Ureter (tissue), 1 donor: ENCODE data around the gene BCAM. TPM values are rescaled to one million over a fixed set of nuclear protein-coding genes. Genes with fewer than 3 reads are reported as not detected.

Experiments
- DNase-seq: peaks from one replicate; pipeline ENCODE4 v3.0.0-alpha.2; 2020; ENCODE audit warnings: low spot score
- total RNA-seq: library from RNA; stranded (reverse); gene quantifications from one replicate; pipeline ENCODE4 v1.2.4, GENCODE V29; 2023
- donor health status: DM: yes; HTN: yes; CAD: no.

Gene BCAM
- total RNA-seq, 1 donor from 2014 or later: 136 TPM

DNA sequence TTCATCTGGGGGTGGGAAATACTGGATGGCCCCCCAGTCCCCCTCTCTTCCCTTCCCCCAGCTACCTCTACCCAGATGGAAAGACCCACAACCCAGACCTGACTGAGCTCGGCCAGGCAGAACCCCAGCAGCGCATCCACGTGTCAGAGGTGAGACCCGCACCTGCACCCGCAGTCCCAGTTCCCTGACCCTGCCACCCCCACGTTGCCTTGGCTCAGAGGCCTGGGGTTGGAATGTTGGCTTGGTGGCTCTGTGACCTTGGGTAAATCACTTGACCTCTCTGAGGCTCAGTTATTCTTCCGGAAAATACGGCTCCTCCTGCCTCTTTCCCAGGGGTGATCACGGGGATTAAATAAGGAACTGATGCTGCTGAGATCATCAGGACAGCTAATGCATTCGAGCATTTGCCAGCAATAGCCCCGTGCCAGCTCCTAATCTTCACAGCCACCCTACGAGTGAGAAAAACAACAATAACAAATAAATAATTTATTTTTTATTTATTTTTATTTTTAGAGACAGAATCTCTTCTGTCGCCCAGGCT is 18.9 kb upstream of the BCAM start:
- no peak for DNase-seq

DNA sequence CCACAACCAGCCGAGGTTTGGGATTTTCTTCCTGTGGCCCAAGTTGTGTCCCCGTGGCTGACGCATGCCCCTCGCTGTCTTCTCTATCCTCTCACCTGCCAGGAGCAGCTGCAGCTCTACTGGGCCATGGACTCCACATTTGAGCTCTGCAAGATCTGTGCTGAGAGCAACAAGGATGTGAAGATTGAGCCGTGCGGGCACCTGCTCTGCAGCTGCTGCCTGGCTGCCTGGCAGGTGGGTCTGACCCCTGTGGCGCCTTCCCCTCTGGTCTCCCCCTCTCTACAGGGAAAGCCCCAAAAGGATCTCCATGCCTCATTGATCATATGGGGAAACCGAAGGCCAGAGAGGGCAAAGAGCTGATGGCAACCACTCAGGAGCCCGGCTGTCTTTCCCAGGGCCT is 16.6 kb upstream of the BCAM start:
- no peak for DNase-seq

- DNase-seq: no peak
Observed at GRCh38 chr19:44794610-44795009, 14.3 kb upstream of the BCAM start.

DNA sequence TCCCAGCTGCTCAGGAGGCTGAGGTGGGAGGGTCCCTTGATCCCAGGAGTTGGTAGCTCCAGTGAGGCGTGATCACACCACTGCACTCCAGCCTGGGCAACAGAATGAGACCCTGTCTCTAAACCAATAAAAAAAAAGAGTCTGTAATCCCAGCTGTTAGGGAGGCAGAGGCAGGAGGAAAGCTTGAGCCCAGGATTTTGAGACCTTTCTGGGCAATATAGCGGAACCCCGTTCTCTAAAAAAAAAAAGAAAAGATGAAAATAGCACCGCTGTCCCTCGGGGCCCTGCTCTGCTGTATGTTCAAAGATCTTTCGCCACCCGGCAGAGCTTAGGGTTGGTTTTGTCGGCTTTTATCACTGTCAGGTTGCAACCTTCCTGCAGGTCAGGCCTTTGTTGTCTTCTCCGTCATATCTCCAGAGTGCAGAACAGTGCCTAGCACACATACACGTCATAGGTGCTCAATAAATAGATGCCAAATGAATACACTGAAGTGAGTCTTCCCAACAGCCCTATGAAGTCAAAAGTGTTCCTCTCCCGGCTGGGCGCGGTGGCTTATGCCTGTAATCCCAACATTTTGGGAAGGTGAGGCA is 13.4 kb upstream of the BCAM start:
- no peak for DNase-seq

DNA sequence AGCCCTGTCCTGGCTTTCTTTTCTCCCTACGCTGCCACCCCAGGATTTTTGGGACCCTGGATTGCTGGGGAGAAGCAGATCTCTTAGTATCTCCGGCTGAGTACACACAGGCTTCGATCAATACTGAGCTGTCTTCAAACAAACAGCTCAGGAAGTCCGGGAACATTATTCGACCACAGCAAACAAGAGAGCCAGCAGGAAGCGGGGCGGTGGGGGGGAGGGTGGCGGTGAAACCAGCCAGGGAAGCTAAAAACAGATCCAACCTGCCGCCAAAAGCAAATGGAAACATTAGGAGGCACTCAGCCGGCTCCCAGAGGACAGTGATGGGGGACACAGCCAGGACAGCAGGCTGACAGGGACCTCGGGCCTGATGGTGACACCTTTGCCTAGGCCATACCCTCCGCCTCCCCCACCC is 12.2 kb upstream of the BCAM start:
- no peak for DNase-seq

DNA sequence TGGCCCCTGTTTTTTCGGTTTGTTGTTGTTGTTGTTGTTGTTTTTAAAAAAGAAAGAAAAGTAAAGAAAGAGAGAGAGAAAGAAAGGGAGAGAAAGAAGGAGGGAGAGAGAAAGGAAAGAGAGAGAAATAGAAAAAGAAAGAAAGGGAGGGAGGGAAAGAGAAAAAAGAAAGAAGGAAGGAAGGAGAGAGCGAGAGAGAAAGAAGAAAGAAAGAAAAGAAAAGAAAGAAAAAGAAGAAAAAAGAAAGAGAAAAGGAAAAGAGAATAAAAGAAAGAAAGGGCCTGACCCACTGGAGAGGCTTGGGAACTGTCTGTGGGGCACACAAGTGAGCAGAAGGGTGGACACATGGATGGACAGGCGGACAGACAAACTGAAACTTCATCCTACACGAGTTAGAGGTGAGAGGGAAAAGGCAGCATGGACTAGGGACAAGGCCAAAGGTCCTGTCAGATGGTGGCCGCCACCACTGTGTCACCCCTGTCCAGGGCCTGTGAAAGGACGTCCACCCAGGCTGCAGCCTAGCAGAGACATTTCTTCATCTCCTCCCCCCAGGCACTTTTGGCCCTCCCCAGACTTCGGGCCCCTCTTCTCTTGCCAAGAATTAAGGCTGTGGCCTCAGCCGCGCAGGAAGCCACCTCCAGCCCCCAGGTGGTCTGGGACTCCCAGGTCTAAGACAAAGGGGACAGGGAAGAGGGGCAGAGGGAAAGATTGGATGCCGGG is 9.1 kb upstream of the BCAM start:
- DNase-seq: no peak

DNA sequence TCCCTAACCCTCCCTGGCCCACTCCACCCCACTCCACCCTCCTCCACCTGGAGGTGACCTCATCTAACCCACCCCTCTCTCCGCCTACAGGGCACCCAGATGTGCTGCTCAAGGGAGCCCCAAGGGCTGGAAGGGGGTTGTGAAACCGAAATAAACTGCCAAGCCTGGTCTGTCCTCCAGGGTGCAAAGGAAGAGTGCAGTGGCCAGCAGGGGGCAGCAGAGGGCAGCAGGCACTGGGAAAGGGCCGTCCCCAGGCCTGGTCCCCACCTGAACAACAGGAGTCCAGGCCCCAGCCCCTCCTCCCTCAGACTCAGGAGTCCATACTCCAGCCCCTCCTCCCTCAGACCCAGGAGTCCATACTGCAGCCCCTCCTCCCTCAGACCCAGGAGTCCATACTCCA is 8.4 kb upstream of the BCAM start:
- DNase-seq: peak; percentile 86

DNA sequence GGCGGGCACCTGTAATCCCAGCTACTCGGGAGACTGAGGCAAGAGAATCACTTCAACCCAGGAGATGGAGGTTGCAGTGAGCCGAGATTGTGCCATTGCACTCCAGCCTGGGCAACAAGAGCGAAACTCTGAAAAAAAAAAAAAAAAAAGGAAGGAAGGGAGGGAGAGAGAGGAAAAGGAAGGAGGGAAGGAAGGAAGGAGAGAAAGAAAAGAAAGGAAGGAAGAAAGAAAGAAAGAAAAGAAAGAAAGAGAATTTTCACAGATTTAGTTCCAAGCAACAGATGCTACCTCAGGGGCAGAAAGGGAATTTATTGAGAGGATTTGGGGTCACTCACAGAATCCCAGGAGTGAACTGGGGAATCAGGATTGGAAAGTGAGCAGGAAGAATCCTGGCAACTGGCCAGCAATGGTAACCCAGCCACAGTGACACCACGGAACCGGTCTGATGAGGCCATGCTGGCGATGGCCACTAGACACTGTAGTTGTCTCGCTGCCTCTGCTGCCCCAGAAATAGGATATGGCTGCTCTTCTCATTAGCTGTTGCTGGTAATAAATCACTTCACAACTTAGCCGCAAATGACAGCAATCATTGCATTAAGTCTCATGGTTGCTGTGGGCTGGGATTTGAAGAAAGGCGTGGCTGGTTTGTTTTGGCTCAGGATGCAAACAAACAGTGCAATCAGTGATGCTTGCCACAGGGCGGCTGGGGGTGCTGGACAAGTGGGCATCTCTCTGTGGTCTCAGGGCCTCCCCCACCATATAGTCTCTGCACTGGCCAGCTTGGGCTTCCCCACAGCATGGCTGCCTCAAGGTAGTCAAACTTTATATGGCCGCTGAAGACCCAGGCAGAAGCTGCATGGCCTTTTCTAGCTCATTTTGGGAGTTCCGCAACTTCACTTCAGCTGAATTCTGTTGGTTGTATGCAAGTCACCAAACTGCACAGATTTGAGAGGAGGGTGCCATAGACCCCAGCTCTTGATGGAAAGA is 5.2 kb upstream of the BCAM start:
- DNase-seq: no peak

GRCh38 chr19:44806291-44806690 is 2.6 kb upstream of the BCAM start:
- no peak for DNase-seq

DNA sequence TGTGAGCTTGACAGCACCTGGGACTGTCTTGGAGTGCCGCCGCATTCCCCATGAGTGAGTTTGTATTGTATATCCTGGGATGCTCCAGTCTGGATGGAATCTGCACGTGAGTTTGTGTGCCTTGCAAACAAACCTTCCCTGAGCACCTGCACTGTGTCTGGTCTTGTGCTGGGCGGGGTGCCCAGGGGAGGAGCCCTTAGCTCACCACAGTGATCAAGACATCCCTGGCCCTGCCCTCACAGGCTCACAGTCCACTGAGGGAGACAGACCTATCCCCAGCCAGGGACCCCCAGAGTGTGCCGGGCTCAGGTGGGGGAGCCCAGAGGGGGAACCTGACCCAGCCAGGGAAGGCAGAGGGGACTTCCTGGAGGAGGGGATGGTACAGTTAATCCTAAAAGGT is 1.7 kb upstream of the BCAM start:
- no peak for DNase-seq

DNA sequence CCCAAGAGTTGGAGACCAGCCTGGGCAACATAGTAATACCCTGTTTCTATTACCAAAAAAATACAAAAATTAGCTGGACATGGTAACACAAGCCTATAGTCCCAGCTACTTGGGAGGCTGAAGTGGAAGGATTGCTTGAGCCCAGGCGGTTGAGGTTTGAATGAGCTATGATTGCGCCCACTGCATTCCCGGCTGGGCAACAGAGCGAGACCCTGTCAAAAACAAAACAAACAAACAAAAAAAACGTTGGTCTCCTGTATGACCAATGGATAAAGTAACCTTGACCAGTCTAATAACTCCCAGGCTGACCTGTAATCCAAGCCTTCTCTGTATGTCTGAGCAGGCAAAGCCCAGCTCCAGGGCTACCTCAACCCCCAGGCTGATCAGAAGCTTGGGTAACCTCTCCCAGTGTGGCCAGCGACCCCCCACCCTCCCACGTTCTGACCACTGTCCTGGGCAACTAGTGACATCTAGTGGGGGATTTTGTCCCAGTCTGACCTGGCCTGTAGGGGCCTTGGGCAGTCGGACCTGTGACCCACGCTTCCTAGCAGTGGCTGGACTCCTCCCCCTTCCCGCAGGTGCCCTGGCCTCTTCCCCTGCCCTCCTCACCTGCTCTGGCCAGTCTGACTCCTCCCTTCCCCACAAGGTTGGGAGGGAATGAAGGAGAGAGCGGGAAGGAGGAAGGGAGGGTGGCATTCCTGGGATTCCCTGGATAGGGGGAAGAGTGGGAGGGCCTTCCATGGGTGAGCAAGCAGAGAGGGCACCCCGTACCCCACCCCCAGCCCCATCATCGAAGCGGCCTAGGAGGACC is 1.0 kb upstream of the BCAM start:
- DNase-seq: peak; percentile 48

DNA sequence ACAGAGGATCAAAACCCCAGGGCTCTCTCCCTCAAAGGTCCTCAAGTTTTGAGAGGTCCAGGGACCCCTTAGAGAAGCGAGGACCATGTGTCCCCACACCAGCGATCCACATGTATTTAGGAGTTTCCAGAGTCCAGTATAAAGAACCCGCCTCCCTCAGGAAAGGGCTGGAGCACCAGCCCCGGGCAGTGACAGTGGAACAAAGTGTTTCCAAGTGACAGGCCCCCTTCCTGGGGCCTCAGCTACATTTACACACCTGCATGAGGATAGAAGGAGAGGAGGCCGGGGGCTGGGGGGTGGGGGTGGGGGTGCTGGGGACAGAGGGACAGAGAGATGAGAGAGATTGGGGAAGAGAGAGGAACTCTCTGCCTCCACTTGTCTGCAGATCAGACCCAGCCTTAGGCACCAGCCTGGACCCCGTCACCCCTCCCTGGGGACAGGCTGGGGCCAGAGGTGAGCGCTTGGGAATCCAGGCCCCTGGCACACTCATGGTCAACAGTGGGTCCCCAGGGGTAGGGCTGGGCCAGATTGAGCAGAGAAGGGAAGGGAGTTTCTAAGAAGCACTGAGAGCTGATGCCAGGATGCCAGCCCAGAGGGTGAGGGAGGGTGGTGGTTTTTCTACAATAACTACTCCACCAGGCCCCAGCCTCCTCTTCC is 802 bp downstream of the BCAM start:
- no peak for DNase-seq

- DNase-seq: no peak
Observed at GRCh38 chr19:44810234-44811121, 1.6 kb downstream of the BCAM start.

DNA sequence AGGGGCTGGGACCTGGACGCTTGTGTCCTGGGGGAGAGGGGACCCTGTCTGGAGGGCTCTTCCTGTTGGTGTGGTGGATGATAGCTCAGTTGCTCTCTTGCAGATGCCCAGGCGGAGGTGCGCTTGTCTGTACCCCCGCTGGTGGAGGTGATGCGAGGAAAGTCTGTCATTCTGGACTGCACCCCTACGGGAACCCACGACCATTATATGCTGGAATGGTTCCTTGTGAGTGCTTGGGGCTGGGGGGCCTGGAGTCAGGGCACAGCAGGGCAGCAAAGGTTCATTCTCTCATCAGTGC is 2.2 kb downstream of the BCAM start:
- no peak for DNase-seq

- DNase-seq: no peak
Observed at GRCh38 chr19:44812142-44812718, 3.3 kb downstream of the BCAM start.

- no peak for DNase-seq
Observed at GRCh38 chr19:44813070-44813840, 4.4 kb downstream of the BCAM start.

- DNase-seq: no peak
Observed at GRCh38 chr19:44813841-44814470, 5.1 kb downstream of the BCAM start.

- no peak for DNase-seq
Observed at GRCh38 chr19:44814517-44814916, 5.6 kb downstream of the BCAM start.
